Measurements from ENCODE around the gene CCSER1.

DNA sequence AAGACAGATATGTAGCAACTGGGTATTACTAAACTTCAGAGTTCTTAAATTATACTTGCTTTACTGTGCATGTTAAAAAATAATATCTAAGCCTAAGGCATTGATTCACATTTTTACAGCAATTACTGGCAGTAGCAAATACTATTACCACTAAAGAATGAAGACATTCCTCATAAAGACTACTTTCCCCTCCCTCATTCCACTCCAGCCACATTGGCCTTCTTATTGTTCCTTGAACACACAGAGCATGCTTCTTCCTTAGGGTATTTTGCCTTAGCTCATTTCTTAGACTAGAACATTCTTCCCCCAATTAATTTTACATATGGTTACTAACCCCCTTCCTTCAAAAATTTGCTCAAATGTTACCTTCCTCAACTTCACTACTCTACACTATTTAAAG is 717.0 kb downstream of the CCSER1 start:
- TF ChIP-seq, protein P1, sequence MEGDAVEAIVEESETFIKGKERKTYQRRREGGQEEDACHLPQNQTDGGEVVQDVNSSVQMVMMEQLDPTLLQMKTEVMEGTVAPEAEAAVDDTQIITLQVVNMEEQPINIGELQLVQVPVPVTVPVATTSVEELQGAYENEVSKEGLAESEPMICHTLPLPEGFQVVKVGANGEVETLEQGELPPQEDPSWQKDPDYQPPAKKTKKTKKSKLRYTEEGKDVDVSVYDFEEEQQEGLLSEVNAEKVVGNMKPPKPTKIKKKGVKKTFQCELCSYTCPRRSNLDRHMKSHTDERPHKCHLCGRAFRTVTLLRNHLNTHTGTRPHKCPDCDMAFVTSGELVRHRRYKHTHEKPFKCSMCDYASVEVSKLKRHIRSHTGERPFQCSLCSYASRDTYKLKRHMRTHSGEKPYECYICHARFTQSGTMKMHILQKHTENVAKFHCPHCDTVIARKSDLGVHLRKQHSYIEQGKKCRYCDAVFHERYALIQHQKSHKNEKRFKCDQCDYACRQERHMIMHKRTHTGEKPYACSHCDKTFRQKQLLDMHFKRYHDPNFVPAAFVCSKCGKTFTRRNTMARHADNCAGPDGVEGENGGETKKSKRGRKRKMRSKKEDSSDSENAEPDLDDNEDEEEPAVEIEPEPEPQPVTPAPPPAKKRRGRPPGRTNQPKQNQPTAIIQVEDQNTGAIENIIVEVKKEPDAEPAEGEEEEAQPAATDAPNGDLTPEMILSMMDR (IDR thresholded peaks at IDR 0.05), result no peak
- TF ChIP-seq POLR2A (IDR thresholded peaks at IDR 0.05), result no peak
- no peak for TF ChIP-seq EP300 (IDR thresholded peaks at IDR 0.05)
- TF ChIP-seq POLR2AphosphoS5 (IDR thresholded peaks at IDR 0.05), result no peak

Data from upper lobe of left lung (tissue), 4 donors.